Smooth muscle cell (in vitro differentiated cells): ENCODE data around the gene FOXC2. TPM values are rescaled to one million over a fixed set of nuclear protein-coding genes. Genes with fewer than 3 reads are reported as not detected.

ENCODE experiments used
- DNase-seq: peaks from one replicate; lab custom pipeline; 2025; ENCODE audit not compliant: unreplicated experiment; lab: John Stamatoyannopoulos, UW
- H2AFZ ChIP-seq: fragments of 200-600 bp; sonication (generic); 2 replicates; pipeline ENCODE4 v1.6.0; 2016; ENCODE audit warnings: antibody characterized with exemption, low read depth, mild to moderate bottlenecking
- H3F3A ChIP-seq: fragments of 200-600 bp; sonication (generic); 2 replicates; pipeline ENCODE4 v1.6.0; 2017; ENCODE audit warnings: antibody characterized with exemption, low read depth
- H3K27ac ChIP-seq: fragments of 200-600 bp; sonication (generic); 2 replicates; pipeline ENCODE4 v1.5.1; 2016; ENCODE audit warnings: low read depth, mild to moderate bottlenecking
- H3K27me3 ChIP-seq: fragments of 200-600 bp; sonication (generic); 2 replicates; pipeline ENCODE4 v1.6.1; 2016; ENCODE audit warnings: low read depth, mild to moderate bottlenecking
- H3K36me3 ChIP-seq: fragments of 200-600 bp; sonication (generic); 2 replicates; pipeline ENCODE4 v1.5.1; 2016; ENCODE audit warnings: low read depth
- H3K4me1 ChIP-seq: fragments of 200-600 bp; sonication (generic); 2 replicates; pipeline ENCODE4 v1.5.1; 2016; ENCODE audit warnings: low read depth
- H3K4me2 ChIP-seq: fragments of 200-600 bp; sonication (generic); 2 replicates; pipeline ENCODE4 v1.6.0; 2016; ENCODE audit warnings: mild to moderate bottlenecking
- H3K4me3 ChIP-seq: fragments of 200-600 bp; sonication (generic); 2 replicates; pipeline ENCODE4 v1.5.1; 2016; ENCODE audit warnings: mild to moderate bottlenecking
- H3K79me2 ChIP-seq: fragments of 200-600 bp; sonication (generic); 2 replicates; pipeline ENCODE4 v1.6.0; 2016; ENCODE audit warnings: low read depth, mild to moderate bottlenecking
- H3K9ac ChIP-seq: fragments of 200-600 bp; sonication (generic); 2 replicates; pipeline ENCODE4 v1.6.0; 2016; ENCODE audit warnings: low read depth
- H3K9me3 ChIP-seq: fragments of 200-600 bp; sonication (generic); replicated peaks from 2 replicates; pipeline ENCODE4 v1.5.1; 2016; ENCODE audit warnings: low read depth
- H4K20me1 ChIP-seq: fragments of 200-600 bp; sonication (generic); 2 replicates; pipeline ENCODE4 v1.6.0; 2016; ENCODE audit warnings: low read depth
- CTCF ChIP-seq: fragments of 200-600 bp; sonication (generic); IDR thresholded peaks from 2 replicates; pipeline ENCODE4 v1.5.1; 2017; ENCODE audit warnings: borderline replicate concordance, mild to moderate bottlenecking, antibody characterized with exemption; ENCODE audit not compliant: insufficient read depth, poor library complexity, severe bottlenecking
- WGBS: methylation state at CpG from one replicate; pipeline ENCODE4 v1.1.7; 2016; ENCODE audit warnings: low lambda C conversion rate; 5-methylcytosine and 5-hydroxymethylcytosine counted together
- polyA plus RNA-seq: library from polyadenylated mRNA; unstranded; fragments of >200 nt; fragmentation: Nextera tagmentation; extraction: Ambion mirVana; gene quantifications from 2 replicates; pipeline ENCODE4 v1.2.1, GENCODE V29; 2016
- total RNA-seq: library from RNA; depleted of rRNA; stranded (reverse); fragments of >200 nt; gene quantifications from 2 replicates; pipeline ENCODE4 v1.2.3, GENCODE V29; 2014

The FOXC2 gene
- total and polyA plus RNA-seq, 2 experiments from 2014 or later: 2.7 to 18.0 TPM

GRCh38 chr16:86522634-86523033 is 44.0 kb upstream of the FOXC2 start:
- H3K4me1 ChIP-seq: no peaks in the 10 kb centered on the region
- DNase-seq: no peak

DNA sequence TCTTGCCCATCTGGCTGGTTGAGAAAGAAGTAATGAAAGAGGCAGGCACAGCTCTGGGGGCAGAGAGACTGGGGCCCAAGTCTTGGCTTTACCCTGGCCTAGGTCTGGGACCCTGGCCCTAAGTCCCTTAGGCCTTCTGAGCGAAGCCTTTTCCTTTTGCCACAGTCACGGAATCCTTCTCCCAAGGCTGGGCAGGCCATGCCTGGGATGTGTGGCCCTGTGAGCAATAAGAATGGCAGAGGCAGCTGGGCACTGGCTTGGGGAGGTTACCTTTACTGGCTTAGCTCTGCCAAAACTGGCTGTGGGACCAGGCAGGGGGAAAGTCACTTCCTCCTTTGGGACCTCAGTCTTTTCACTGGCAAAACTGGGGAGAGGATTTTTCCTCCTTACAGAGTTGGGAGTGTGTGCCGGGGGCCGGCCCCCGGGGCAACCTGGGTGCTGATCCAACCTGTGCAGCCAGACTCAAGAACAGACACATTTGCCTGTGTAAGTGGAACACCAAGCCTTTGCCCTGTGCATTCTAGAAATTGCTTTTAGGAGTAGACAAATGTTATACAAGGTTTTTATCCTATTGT is 43.4 kb upstream of the FOXC2 start:
- H3K9me3 ChIP-seq: no peaks in the 10 kb centered on the region
- H3K4me1 ChIP-seq: no peaks in the 10 kb centered on the region
- no peak for DNase-seq
- H3K4me2 ChIP-seq: no peak overlapping the region
- no peak overlapping the region for H3K9ac ChIP-seq
- no peak for TF ChIP-seq CTCF
- H2AFZ ChIP-seq: no peak overlapping the region
- H3K4me3 ChIP-seq: no peak overlapping the region
- WGBS: 72% methylated on average over 5 of the region's 5 CpGs
- H3K79me2 ChIP-seq: no peaks in the 10 kb centered on the region
- H3K27me3 ChIP-seq: no peaks in the 10 kb centered on the region
- H3F3A ChIP-seq: no peaks in the 10 kb centered on the region
- H4K20me1 ChIP-seq: no peaks in the 10 kb centered on the region
- H3K36me3 ChIP-seq: no peaks in the 10 kb centered on the region
- no peak overlapping the region for H3K27ac ChIP-seq

More at GRCh38 chr16:86522634-86523033, 44.0 kb upstream of the FOXC2 start:
- H3K4me3 ChIP-seq: no peak overlapping the region
- H3K27ac ChIP-seq: no peak overlapping the region
- 89% methylated on average over 16 of the region's 16 CpGs for WGBS
- no peak overlapping the region for H3K4me2 ChIP-seq
- H4K20me1 ChIP-seq: no peaks in the 10 kb centered on the region
- no peaks in the 10 kb centered on the region for H3K79me2 ChIP-seq
- no peaks in the 10 kb centered on the region for H3K27me3 ChIP-seq
- no peaks in the 10 kb centered on the region for H3K36me3 ChIP-seq
- no peaks in the 10 kb centered on the region for H3K9me3 ChIP-seq
- H2AFZ ChIP-seq: no peak overlapping the region
- no peak for TF ChIP-seq CTCF
- H3F3A ChIP-seq: no peaks in the 10 kb centered on the region
- H3K9ac ChIP-seq: no peak overlapping the region

GRCh38 chr16:86524029-86524428 is 42.6 kb upstream of the FOXC2 start:
- no peaks in the 10 kb centered on the region for H3K27me3 ChIP-seq
- DNase-seq: no peak

More at GRCh38 chr16:86524029-86524428, 42.6 kb upstream of the FOXC2 start:
- Histone ChIP-seq H3K4me2 (no peak overlapping the region), H3K9ac (no peak overlapping the region), H3K36me3 (no peaks in the 10 kb centered on the region), H4K20me1 (no peaks in the 10 kb centered on the region), H3K27ac (no peak overlapping the region), H2AFZ (no peak overlapping the region), H3K4me3 (no peak overlapping the region), H3K4me1 (no peaks in the 10 kb centered on the region), H3K9me3 (no peaks in the 10 kb centered on the region), H3F3A (no peaks in the 10 kb centered on the region), H3K79me2 (no peaks in the 10 kb centered on the region)
- no peak for TF ChIP-seq CTCF
- WGBS: 91% methylated on average over 6 of the region's 6 CpGs
